Glomerular endothelial cell (primary cell): Measurements from ENCODE around the gene SORL1-AS1. TPM values are rescaled to one million over a fixed set of nuclear protein-coding genes. Genes with fewer than 3 reads are reported as not detected.

Experiments
- DNase-seq: peaks from one replicate; pipeline ENCODE4 v3.0.0-alpha.2; 2011; ENCODE audit warnings: low read depth, low spot score; ENCODE audit errors: extremely low read depth
- total RNA-seq: library from RNA; depleted of rRNA; stranded (reverse); fragments of >200 nt; gene quantifications from 2 replicates; pipeline ENCODE4 v1.2.3, GENCODE V29; 2015

SORL1-AS1 gene

GRCh38 chr11:121406291-121406690, 46.5 kb downstream of the SORL1-AS1 start:
- no peak for DNase-seq

GRCh38 chr11:121405646-121406045, 47.1 kb downstream of the SORL1-AS1 start:
- DNase-seq: no peak

- DNase-seq: no peak
Observed at GRCh38 chr11:121394785-121395184, 58.0 kb downstream of the SORL1-AS1 start.

- DNase-seq: no peak
Observed at GRCh38 chr11:121393855-121394254, 58.9 kb downstream of the SORL1-AS1 start.

- no peak for DNase-seq
Observed at GRCh38 chr11:121391914-121392313, 60.9 kb downstream of the SORL1-AS1 start.

GRCh38 chr11:121389651-121390050, 63.1 kb downstream of the SORL1-AS1 start:
- no peak for DNase-seq

Other genes with a start within 250 kb of the SORL1-AS1 start
- 31.4 and 36.2 TPM in 2 replicates for gene SC5D, start 160.2 kb downstream of the SORL1-AS1 start, total RNA-seq
- gene SORL1, start 653 bp downstream of the SORL1-AS1 start, total RNA-seq: 1.9 and 3.4 TPM in 2 replicates